GM12891 (cell line): ENCODE results near the gene HERPUD1.

Experiments
- POLR2A ChIP-seq: IDR thresholded peaks from 2 replicates; pipeline ENCODE4 v1.6.1; 2011; ENCODE audit warnings: low read depth, low read length, control low read depth
- POLR2AphosphoS5 ChIP-seq: IDR thresholded peaks from 2 replicates; pipeline ENCODE4 v1.6.1; 2011; ENCODE audit warnings: low read depth, low read length, control low read depth

DNA sequence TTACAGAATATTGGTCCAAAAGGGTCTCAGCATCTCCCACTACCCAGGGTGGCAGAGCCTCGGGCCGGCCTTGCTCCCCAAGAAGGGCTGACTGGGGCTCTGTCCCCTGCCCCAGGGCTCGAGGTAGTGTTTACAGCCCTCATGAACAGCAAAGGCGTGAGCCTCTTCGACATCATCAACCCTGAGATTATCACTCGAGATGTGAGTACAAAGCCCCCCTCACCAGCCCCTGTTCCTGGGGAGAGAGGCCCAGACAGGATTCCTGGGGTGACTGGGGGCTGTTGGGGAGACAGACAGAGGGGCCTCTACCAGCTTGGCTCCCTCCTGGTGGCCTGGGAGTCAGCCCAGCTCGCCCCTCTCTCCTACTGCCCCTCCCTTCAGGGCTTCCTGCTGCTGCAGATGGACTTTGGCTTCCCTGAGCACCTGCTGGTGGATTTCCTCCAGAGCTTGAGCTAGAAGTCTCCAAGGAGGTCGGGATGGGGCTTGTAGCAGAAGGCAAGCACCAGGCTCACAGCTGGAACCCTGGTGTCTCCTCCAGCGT is 51.3 kb downstream of the HERPUD1 start:
- no peak for TF ChIP-seq POLR2AphosphoS5
- TF ChIP-seq POLR2A = no peak
